Panc1 (cell line): ENCODE measurements around the gene RRBP1. TPM values are rescaled to one million over a fixed set of nuclear protein-coding genes. Genes with fewer than 3 reads are reported as not detected.

Experiments used
- ATAC-seq: fragments of 200-7000 bp; cut with Tn5 transposase; 2 replicates; pipeline ENCODE4 v1.9.1; 2020; ENCODE audit warnings: mild to moderate bottlenecking, moderate library complexity
- BruUV-seq: library from RNA; stranded (reverse); fragments of 400-500 nt; replicated peaks from 2 replicates; lab custom pipeline; 2021; lab: Mats Ljungman, UMichigan
- CTCF ChIA-PET: fragments of 300-600 bp; sonication (Branson Sonifier 250); formaldehyde crosslinking; loops from one replicate; lab custom pipeline; 2022; ENCODE audit warnings: antibody characterized with exemption; lab: Charles Lee
- POLR2A ChIA-PET: fragments of 300-600 bp; sonication (Branson Sonifier 250); formaldehyde crosslinking; loops from one replicate; lab custom pipeline; 2022; ENCODE audit warnings: antibody characterized with exemption; lab: Charles Lee
- DNase-seq: peaks from one replicate; pipeline ENCODE4 v3.0.0-alpha.2; 2010; ENCODE audit warnings: low read depth, low spot score
- H3K27ac ChIP-seq: 2 replicates; pipeline ENCODE4 v1.5.1; 2011; ENCODE audit warnings: mild to moderate bottlenecking, low read length, inconsistent platforms
- H3K27me3 ChIP-seq: fragments of 200-500 bp; sonication (Bioruptor generic); 2 replicates; pipeline ENCODE4 v1.6.0; 2014; ENCODE audit warnings: low read length, inconsistent platforms; ENCODE audit not compliant: control insufficient read depth, insufficient read depth
- H3K36me3 ChIP-seq: fragments of 200-500 bp; sonication (Bioruptor generic); 2 replicates; pipeline ENCODE4 v1.5.1; 2014; ENCODE audit warnings: inconsistent platforms, mild to moderate bottlenecking, low read length, moderate library complexity; ENCODE audit not compliant: control insufficient read depth, insufficient read depth
- H3K4me1 ChIP-seq: 2 replicates; pipeline ENCODE4 v1.5.1; 2011; ENCODE audit warnings: inconsistent platforms, mild to moderate bottlenecking, low read length, moderate library complexity; ENCODE audit not compliant: control insufficient read depth, insufficient read depth
- H3K4me3 ChIP-seq, 2 experiments: 2 replicates each; pipeline ENCODE4 v1.5.1; 2011 to 2012; ENCODE audit warnings: low read depth in 2 of 2, low read length in 2 of 2, mild to moderate bottlenecking in 2 of 2, inconsistent platforms in 1 of 2, moderate library complexity in 1 of 2
- H3K9me3 ChIP-seq: fragments of 200-500 bp; sonication (Bioruptor generic); 2 replicates; pipeline ENCODE4 v1.5.1; 2014; ENCODE audit warnings: low read depth, mild to moderate bottlenecking, inconsistent platforms, low read length, moderate library complexity; ENCODE audit not compliant: control insufficient read depth, insufficient read depth
- CTCF ChIP-seq: fragments of 450-650 bp; IDR thresholded peaks from 2 replicates; pipeline ENCODE4 v1.5.1; 2017; ENCODE audit warnings: mild to moderate bottlenecking
- POLR2AphosphoS5 ChIP-seq: IDR thresholded peaks from 2 replicates; pipeline ENCODE4 v1.6.1; 2012; ENCODE audit warnings: mild to moderate bottlenecking, low read depth, low read length, moderate library complexity
- REST ChIP-seq, 2 experiments: IDR thresholded peaks; 2 replicates each; pipeline ENCODE4 v1.6.1; 2011 to 2012; ENCODE audit warnings: low read depth in 2 of 2, control low read depth in 1 of 2, low read length in 1 of 2, mild to moderate bottlenecking in 1 of 2, moderate library complexity in 1 of 2; ENCODE audit not compliant: insufficient read depth in 1 of 2
- SIN3A ChIP-seq: IDR thresholded peaks from 2 replicates; pipeline ENCODE4 v1.6.1; 2012; ENCODE audit warnings: low read depth, mild to moderate bottlenecking, low read length, moderate library complexity, borderline replicate concordance; ENCODE audit not compliant: insufficient read depth
- TCF7L2 ChIP-seq: IDR thresholded peaks from 2 replicates; pipeline ENCODE4 v1.6.1; 2011; ENCODE audit warnings: mild to moderate bottlenecking, low read depth, low read length, inconsistent platforms
- in situ Hi-C: cut with HindIII; loops from 2 replicates; pipeline ENCODE4 v1.10.0; 2016; ENCODE audit warnings: low sequenced_read_pairs, low pct_unique_long_range_greater_than_20kb
- intact Hi-C: fragments of 100-400 bp; cut with micrococcal nuclease; formaldehyde crosslinking; loops from one replicate; pipeline ENCODE4 v1.10.0; 2022; ENCODE audit not compliant: unreplicated experiment
- total RNA-seq: library from RNA; stranded (reverse); gene quantifications from one replicate; pipeline ENCODE4 v1.2.1, GENCODE V29; 2021; ENCODE audit not compliant: unreplicated experiment

RRBP1 gene
- total RNA-seq, 1 experiment from 2014 or later = 152 TPM

GRCh38 chr20:17647391-17648314 lies 34.4 kb downstream of the RRBP1 start:
- BruUV-seq = no TSS peak
- intact Hi-C loops = no loop called here
- in situ Hi-C loops = no loop called here
- no peak for ATAC-seq
- ChIA-PET CTCF (no interaction called here), POLR2A (interaction anchor here (0.6 kb wide), 2 partner anchors 34 to 89 kb away, joined by 3 to 13 read pairs; no protein-coding TSS in a partner anchor)
- TF ChIP-seq POLR2AphosphoS5 (no peak), TCF7L2 (no peak), SIN3A (no peak), REST (IDR thresholded peaks at IDR 0.05; ENCODE audit: insufficient read depth in 1 of 2, low read depth in 2 of 2, low read length in 1 of 2) (no peak), CTCF (no peak)
- no peak for DNase-seq
- Histone ChIP-seq H3K27me3 (no peaks in the 10 kb centered on the region), H3K36me3 (no peaks in the 10 kb centered on the region), H3K4me3 (no peak overlapping the region), H3K27ac (peak overlapping the region; percentile 75), H3K9me3 (no peaks in the 10 kb centered on the region), H3K4me1 (peaks cover 79% of the 10 kb centered on the region)

GRCh38 chr20:17646961-17647301 lies 35.1 kb downstream of the RRBP1 start:
- ChIA-PET CTCF (no interaction called here), POLR2A (interaction anchor here (0.6 kb wide), 1 partner anchor 88 kb away, joined by 3 read pairs; no protein-coding TSS in a partner anchor)
- Histone ChIP-seq H3K4me1 (peaks cover 73% of the 10 kb centered on the region), H3K27me3 (no peaks in the 10 kb centered on the region), H3K9me3 (no peaks in the 10 kb centered on the region), H3K36me3 (no peaks in the 10 kb centered on the region), H3K27ac (peak overlapping the region; percentile 75), H3K4me3 (no peak overlapping the region)
- intact Hi-C loops = no loop called here
- ATAC-seq (0 out of 2 replicates have a peak, but pooled peaks have one; percentile 3), DNase-seq (no peak)
- in situ Hi-C loops = no loop called here
- no TSS peak for BruUV-seq
- TF ChIP-seq REST (IDR thresholded peaks at IDR 0.05; ENCODE audit: insufficient read depth in 1 of 2, low read depth in 2 of 2, low read length in 1 of 2) = no peak
- no peak for TF ChIP-seq SIN3A
- no peak for TF ChIP-seq CTCF
- TF ChIP-seq TCF7L2 = no peak
- TF ChIP-seq POLR2AphosphoS5 = no peak
